ENCODE measurements around the gene HPCAL1.

DNA sequence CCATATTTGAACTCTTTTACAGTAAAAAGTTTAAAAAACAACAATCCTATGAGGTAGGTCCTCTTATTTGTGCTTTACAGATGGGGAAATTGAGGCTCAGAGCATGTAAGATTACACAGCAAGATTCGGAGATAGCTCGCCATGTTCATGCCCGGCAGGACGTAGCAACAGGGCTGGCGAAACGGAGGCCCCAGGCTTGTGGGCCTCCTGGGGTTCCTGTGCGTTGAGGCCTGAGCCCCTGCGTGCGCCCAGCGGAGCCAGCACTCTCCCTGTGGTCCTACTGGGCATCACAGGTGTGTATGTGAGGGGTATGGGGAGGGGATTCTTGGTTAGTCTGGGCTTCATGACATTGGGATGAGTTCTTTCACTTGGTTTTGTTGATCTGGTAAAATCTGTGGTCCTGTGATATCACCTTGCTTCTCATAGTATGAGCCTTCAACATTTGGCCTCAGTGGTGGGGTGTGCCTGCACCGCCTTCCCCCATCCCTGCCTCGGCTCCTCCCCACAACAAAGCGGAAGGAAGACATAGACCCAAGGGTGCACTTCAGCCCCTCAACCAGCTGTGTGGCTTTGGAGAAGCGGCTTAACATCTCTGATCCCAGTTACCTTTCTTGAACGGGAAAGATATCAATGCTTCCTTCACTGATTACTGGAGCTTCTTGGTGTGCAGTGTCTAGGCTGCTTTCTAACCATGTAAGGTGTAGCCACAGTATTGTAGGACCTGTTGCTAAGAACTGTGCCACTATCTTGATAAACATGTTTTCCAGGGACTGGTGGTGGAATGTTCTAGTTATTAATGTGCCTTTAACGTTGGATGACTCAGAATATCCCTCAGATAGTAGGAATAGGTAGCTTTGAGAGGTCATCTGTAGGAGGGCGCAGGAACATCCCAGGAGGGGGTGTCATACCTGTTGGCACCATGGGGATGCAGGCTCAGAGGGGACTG lies 37.2 kb downstream of the HPCAL1 start:
- TF ChIP-seq NFYB (IDR thresholded peaks at IDR 0.05; ENCODE audit: insufficient read depth, low read depth, low read length) (no peak), ZZZ3 (IDR thresholded peaks at IDR 0.05; ENCODE audit: control insufficient read depth, insufficient read length, low read depth) (no peak), EZH2 (IDR thresholded peaks at IDR 0.05; ENCODE audit: borderline replicate concordance, control insufficient read depth, low read depth, low read length) (no peak), POLR2A (IDR thresholded peaks at IDR 0.05; ENCODE audit: low read depth, low read length) (no peak), POU2F2 (IDR thresholded peaks at IDR 0.05; ENCODE audit: borderline replicate concordance, low read depth, low read length) (no peak), POLR2AphosphoS2 (IDR thresholded peaks at IDR 0.05; ENCODE audit: low read depth, low read length) (no peak), LARP7 (IDR thresholded peaks at IDR 0.05) (no peak), ZNF384 (IDR thresholded peaks at IDR 0.05; ENCODE audit: borderline replicate concordance, low read depth, low read length) (no peak), MYC (IDR thresholded peaks at IDR 0.05; ENCODE audit: insufficient read depth, insufficient read length, insufficient replicate concordance, low read length, severe bottlenecking) (no peak), BRCA1 (IDR thresholded peaks at IDR 0.05; ENCODE audit: low read depth, low read length) (no peak)
- TF ChIP-seq, protein P1, sequence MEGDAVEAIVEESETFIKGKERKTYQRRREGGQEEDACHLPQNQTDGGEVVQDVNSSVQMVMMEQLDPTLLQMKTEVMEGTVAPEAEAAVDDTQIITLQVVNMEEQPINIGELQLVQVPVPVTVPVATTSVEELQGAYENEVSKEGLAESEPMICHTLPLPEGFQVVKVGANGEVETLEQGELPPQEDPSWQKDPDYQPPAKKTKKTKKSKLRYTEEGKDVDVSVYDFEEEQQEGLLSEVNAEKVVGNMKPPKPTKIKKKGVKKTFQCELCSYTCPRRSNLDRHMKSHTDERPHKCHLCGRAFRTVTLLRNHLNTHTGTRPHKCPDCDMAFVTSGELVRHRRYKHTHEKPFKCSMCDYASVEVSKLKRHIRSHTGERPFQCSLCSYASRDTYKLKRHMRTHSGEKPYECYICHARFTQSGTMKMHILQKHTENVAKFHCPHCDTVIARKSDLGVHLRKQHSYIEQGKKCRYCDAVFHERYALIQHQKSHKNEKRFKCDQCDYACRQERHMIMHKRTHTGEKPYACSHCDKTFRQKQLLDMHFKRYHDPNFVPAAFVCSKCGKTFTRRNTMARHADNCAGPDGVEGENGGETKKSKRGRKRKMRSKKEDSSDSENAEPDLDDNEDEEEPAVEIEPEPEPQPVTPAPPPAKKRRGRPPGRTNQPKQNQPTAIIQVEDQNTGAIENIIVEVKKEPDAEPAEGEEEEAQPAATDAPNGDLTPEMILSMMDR (IDR thresholded peaks at IDR 0.05 in 2 of 3, conservative IDR thresholded peaks at IDR 0.05 in 1 of 3; ENCODE audit: control insufficient read depth in 2 of 3, extremely low read depth in 1 of 3, insufficient read depth in 1 of 3, low read depth in 3 of 3, low read length in 3 of 3), result no peak
